OCI-LY3 (cell line): ENCODE data around the gene STUB1.

Source experiments
- H2AFZ ChIP-seq: fragments of 200-600, 300-600 bp; shearing (Covaris generic); 2 replicates; pipeline ENCODE4 v1.6.0; 2014; ENCODE audit warnings: antibody characterized with exemption, low read depth, low read length
- H3K27ac ChIP-seq: fragments of 200-600, 300-600 bp; sonication (generic); 2 replicates; pipeline ENCODE4 v1.5.1; 2014; ENCODE audit warnings: mild to moderate bottlenecking, low read length, moderate library complexity, mixed read lengths
- H3K27me3 ChIP-seq: fragments of 200-600, 300-600 bp; sonication (generic); 2 replicates; pipeline ENCODE4 v1.6.1; 2014; ENCODE audit warnings: low read depth, low read length, mixed read lengths
- H3K36me3 ChIP-seq: fragments of 200-600, 300-600 bp; sonication (generic); replicated peaks from 2 replicates; pipeline ENCODE3; 2014; ENCODE audit warnings: low read depth, low read length, mixed read lengths
- H3K4me1 ChIP-seq: fragments of 300-600, 200-600 bp; sonication (generic); 2 replicates; pipeline ENCODE4 v1.6.1; 2014; ENCODE audit warnings: low read length, mixed read lengths
- H3K4me2 ChIP-seq: fragments of 200-600, 300-600 bp; sonication (generic); 2 replicates; pipeline ENCODE4 v1.6.1; 2014; ENCODE audit warnings: low read length, mixed read lengths
- H3K4me3 ChIP-seq: fragments of 300-600, 200-600 bp; sonication (generic); 2 replicates; pipeline ENCODE4 v1.5.1; 2014; ENCODE audit warnings: antibody characterized with exemption, mild to moderate bottlenecking, low read length, moderate library complexity
- H3K79me2 ChIP-seq: fragments of 300-600, 200-600 bp; shearing (Covaris generic); 2 replicates; pipeline ENCODE4 v1.6.1; 2014; ENCODE audit warnings: mild to moderate bottlenecking, low read length, mixed read lengths
- H3K9ac ChIP-seq: fragments of 300-600, 200-600 bp; shearing (Covaris generic); 2 replicates; pipeline ENCODE4 v1.6.0; 2014; ENCODE audit warnings: mild to moderate bottlenecking, low read length, moderate library complexity
- H3K9me3 ChIP-seq: fragments of 200-600, 300-600 bp; shearing (Covaris generic); 2 replicates; pipeline ENCODE4 v1.6.1; 2014; ENCODE audit warnings: low read length, mixed read lengths; ENCODE audit not compliant: insufficient read depth
- H4K20me1 ChIP-seq: fragments of 200-600, 300-600 bp; sonication (generic); 2 replicates; pipeline ENCODE4 v1.6.1; 2016; ENCODE audit warnings: low read length, mixed read lengths; ENCODE audit not compliant: insufficient read depth
- CTCF ChIP-seq: fragments of 200-600, 300-600 bp; sonication (generic); IDR thresholded peaks from 2 replicates; pipeline ENCODE4 v1.5.1; 2014; ENCODE audit warnings: antibody characterized with exemption, low read length, low read depth
- EZH2phosphoT487 ChIP-seq: fragments of 200-600 bp; shearing (Covaris generic); IDR thresholded peaks from 2 replicates; pipeline ENCODE4 v1.6.1; 2018; ENCODE audit warnings: antibody characterized with exemption, mixed run types, low read depth

The STUB1 gene

GRCh38 chr16:716768-717325 is 36.6 kb downstream of the STUB1 start:
- Histone ChIP-seq H3K27me3 (no peaks in the 10 kb centered on the region; the same call in 1 of the 2 replicates), H3K4me3 (no peak overlapping the region)

GRCh38 chr16:717450-718245 is 37.4 kb downstream of the STUB1 start:
- H3K27me3 ChIP-seq: no peaks in the 10 kb centered on the region; the same call in 1 of the 2 replicates
- H3K4me2 ChIP-seq: no peak overlapping the region
- H2AFZ ChIP-seq: no peak overlapping the region
- no peaks in the 10 kb centered on the region for H3K9me3 ChIP-seq
- H4K20me1 ChIP-seq: peaks cover 4% of the 10 kb centered on the region; the same call in 1 of the 2 replicates
- no peak overlapping the region for H3K27ac ChIP-seq
- H3K4me3 ChIP-seq: no peak overlapping the region
- no peak overlapping the region for H3K9ac ChIP-seq
- H3K36me3 ChIP-seq: no peaks in the 10 kb centered on the region
- peaks cover 5% of the 10 kb centered on the region; the same call in 1 of the 2 replicates for H3K79me2 ChIP-seq
- peaks cover 17% of the 10 kb centered on the region for H3K4me1 ChIP-seq
- TF ChIP-seq CTCF (no peak), EZH2phosphoT487 (no peak)

More at GRCh38 chr16:716768-717325, 36.6 kb downstream of the STUB1 start:
- Histone ChIP-seq H3K79me2 (peaks cover 3% of the 10 kb centered on the region; the same call in 1 of the 2 replicates), H3K4me2 (no peak overlapping the region), H3K27ac (no peak overlapping the region), H2AFZ (no peak overlapping the region), H3K4me1 (peaks cover 14% of the 10 kb centered on the region), H4K20me1 (peaks cover 4% of the 10 kb centered on the region; the same call in 1 of the 2 replicates), H3K9me3 (no peaks in the 10 kb centered on the region), H3K9ac (no peak overlapping the region), H3K36me3 (no peaks in the 10 kb centered on the region)
- TF ChIP-seq CTCF (no peak), EZH2phosphoT487 (no peak)

- no peak overlapping the region for H3K9ac ChIP-seq
- peaks cover 4% of the 10 kb centered on the region; the same call in 1 of the 2 replicates for H4K20me1 ChIP-seq
- H2AFZ ChIP-seq: no peak overlapping the region
- no peaks in the 10 kb centered on the region for H3K9me3 ChIP-seq
- H3K27ac ChIP-seq: no peak overlapping the region
- H3K36me3 ChIP-seq: peaks cover 3% of the 10 kb centered on the region
- H3K4me1 ChIP-seq: peaks cover 17% of the 10 kb centered on the region
- H3K27me3 ChIP-seq: no peaks in the 10 kb centered on the region; the same call in 1 of the 2 replicates
- peaks cover 5% of the 10 kb centered on the region; the same call in 1 of the 2 replicates for H3K79me2 ChIP-seq
- no peak overlapping the region for H3K4me3 ChIP-seq
- TF ChIP-seq EZH2phosphoT487 (no peak), CTCF (no peak)
- no peak overlapping the region for H3K4me2 ChIP-seq
These were observed 38.2 kb downstream of the STUB1 start for GRCh38 chr16:718389-718788.

GRCh38 chr16:718922-719321 is 38.7 kb downstream of the STUB1 start:
- H3K9me3 ChIP-seq: no peaks in the 10 kb centered on the region
- H2AFZ ChIP-seq: no peak overlapping the region
- peaks cover 4% of the 10 kb centered on the region; the same call in 1 of the 2 replicates for H4K20me1 ChIP-seq
- no peak overlapping the region for H3K27ac ChIP-seq
- peak overlapping the region; percentile 8; the same call in 1 of the 2 replicates for H3K4me2 ChIP-seq
- no peaks in the 10 kb centered on the region; the same call in 1 of the 2 replicates for H3K27me3 ChIP-seq
- peaks cover 5% of the 10 kb centered on the region; the same call in 1 of the 2 replicates for H3K79me2 ChIP-seq
- no peak overlapping the region for H3K9ac ChIP-seq
- H3K4me1 ChIP-seq: peaks cover 17% of the 10 kb centered on the region
- no peak overlapping the region for H3K4me3 ChIP-seq
- TF ChIP-seq EZH2phosphoT487: no peak
- no peak for TF ChIP-seq CTCF
- peaks cover 3% of the 10 kb centered on the region for H3K36me3 ChIP-seq
